ENCODE measurements around the gene MYLK4. TPM values are rescaled to one million over a fixed set of nuclear protein-coding genes. Genes with fewer than 3 reads are reported as not detected.

The MYLK4 gene
- total and polyA plus RNA-seq, 4 donors: 0.07 to 0.65 (median 0.39) TPM

GRCh38 chr6:2661651-2662050, 89.1 kb downstream of the MYLK4 start:
- Histone ChIP-seq H3K9me3 (ENCODE audit: control insufficient read depth in 4 of 4, low read length in 3 of 4) (peaks cover 0 to 5% (median 4%) of the 10 kb centered on the region in 4 donors), H3K27me3 (ENCODE audit: control insufficient read depth in 4 of 4, insufficient read depth in 4 of 4, low read length in 3 of 4) (no peaks in the 10 kb centered on the region), H3K4me1 (ENCODE audit: control insufficient read depth in 4 of 4, insufficient read depth in 4 of 4, low read length in 3 of 4) (no peaks in the 10 kb centered on the region), H3K9ac (ENCODE audit: low read depth in 1 of 2, low read length in 2 of 2) (no peak overlapping the region), H3K27ac (ENCODE audit: low read depth in 1 of 2, low read length in 2 of 2) (no peak overlapping the region), H3K4me3 (ENCODE audit: low read depth in 1 of 3, low read length in 3 of 3) (no peak overlapping the region), H3K36me3 (ENCODE audit: control insufficient read depth in 4 of 4, insufficient read depth in 3 of 4, low read depth in 1 of 4, low read length in 3 of 4) (no peaks in the 10 kb centered on the region)
- DNase-seq (ENCODE audit: low spot score): no peak
- WGBS: 81% methylated on average over 3 of the region's 3 CpGs
- TF ChIP-seq HNF4G (IDR thresholded peaks at IDR 0.05): no peak
- no peak for TF ChIP-seq YY1 (IDR thresholded peaks at IDR 0.05)
- no peak for TF ChIP-seq NR2F2 (IDR thresholded peaks at IDR 0.05)
- no peak for TF ChIP-seq RAD21 (IDR thresholded peaks at IDR 0.05)
- no peak for TF ChIP-seq ZBTB33 (IDR thresholded peaks at IDR 0.05)

- Histone ChIP-seq H3K4me3 (ENCODE audit: low read depth in 1 of 3, low read length in 3 of 3) (no peak overlapping the region), H3K9ac (ENCODE audit: low read depth in 1 of 2, low read length in 2 of 2) (no peak overlapping the region), H3K27ac (ENCODE audit: low read depth in 1 of 2, low read length in 2 of 2) (no peak overlapping the region), H3K9me3 (ENCODE audit: control insufficient read depth in 4 of 4, low read length in 3 of 4) (peaks cover 0 to 5% (median 4%) of the 10 kb centered on the region in 4 donors), H3K4me1 (ENCODE audit: control insufficient read depth in 4 of 4, insufficient read depth in 4 of 4, low read length in 3 of 4) (no peaks in the 10 kb centered on the region), H3K36me3 (ENCODE audit: control insufficient read depth in 4 of 4, insufficient read depth in 3 of 4, low read depth in 1 of 4, low read length in 3 of 4) (no peaks in the 10 kb centered on the region), H3K27me3 (ENCODE audit: control insufficient read depth in 4 of 4, insufficient read depth in 4 of 4, low read length in 3 of 4) (no peaks in the 10 kb centered on the region)
- WGBS: 79% methylated on average over 4 of the region's 4 CpGs
- no peak for DNase-seq (ENCODE audit: low spot score)
- TF ChIP-seq TAF1 (conservative IDR thresholded peaks at IDR 0.05) (no peak), JUND (IDR thresholded peaks at IDR 0.05) (no peak), RAD21 (IDR thresholded peaks at IDR 0.05) (no peak)
Measured at GRCh38 chr6:2659882-2660281, 90.8 kb downstream of the MYLK4 start.

GRCh38 chr6:2659381-2659780, 91.3 kb downstream of the MYLK4 start:
- TF ChIP-seq TAF1 (conservative IDR thresholded peaks at IDR 0.05) (no peak), FOXA2 (IDR thresholded peaks at IDR 0.05) (no peak), RXRA (IDR thresholded peaks at IDR 0.05) (no peak), YY1 (IDR thresholded peaks at IDR 0.05) (no peak), FOXA1 (IDR thresholded peaks at IDR 0.05) (no peak), EGR1 (IDR thresholded peaks at IDR 0.05; ENCODE audit: low read depth in 2 of 2) (no peak), SP1 (IDR thresholded peaks at IDR 0.05) (no peak), REST (IDR thresholded peaks at IDR 0.05) (no peak), NR2F2 (IDR thresholded peaks at IDR 0.05) (no peak), MAX (IDR thresholded peaks at IDR 0.05) (no peak), HNF4A (conservative IDR thresholded peaks at IDR 0.05) (no peak), GABPA (IDR thresholded peaks at IDR 0.05 in 1 of 2, conservative IDR thresholded peaks at IDR 0.05 in 1 of 2) (no peak), ZBTB33 (IDR thresholded peaks at IDR 0.05) (no peak), CTCF (IDR thresholded peaks at IDR 0.05; ENCODE audit: low read depth, low read length, missing input control) (no peak), ATF3 (IDR thresholded peaks at IDR 0.05) (no peak)
- H3K9ac ChIP-seq (ENCODE audit: low read depth in 1 of 2, low read length in 2 of 2): no peak overlapping the region
- H3K27me3 ChIP-seq (ENCODE audit: control insufficient read depth in 4 of 4, insufficient read depth in 4 of 4, low read length in 3 of 4): no peaks in the 10 kb centered on the region
- H3K9me3 ChIP-seq (ENCODE audit: control insufficient read depth in 4 of 4, low read length in 3 of 4): peaks cover 0 to 5% (median 4%) of the 10 kb centered on the region in 4 donors
- DNase-seq (ENCODE audit: low spot score): no peak
- H3K36me3 ChIP-seq (ENCODE audit: control insufficient read depth in 4 of 4, insufficient read depth in 3 of 4, low read depth in 1 of 4, low read length in 3 of 4): no peaks in the 10 kb centered on the region
- 92% methylated on average over 5 of the region's 5 CpGs for WGBS
- no peak overlapping the region for H3K4me3 ChIP-seq (ENCODE audit: low read depth in 1 of 3, low read length in 3 of 3)
- no peak overlapping the region for H3K27ac ChIP-seq (ENCODE audit: low read depth in 1 of 2, low read length in 2 of 2)
- H3K4me1 ChIP-seq (ENCODE audit: control insufficient read depth in 4 of 4, insufficient read depth in 4 of 4, low read length in 3 of 4): no peaks in the 10 kb centered on the region
